Liver (tissue), 9 donors: Measurements from ENCODE around the gene WIPF1. TPM values are rescaled to one million over a fixed set of nuclear protein-coding genes. Genes with fewer than 3 reads are reported as not detected.

Experiments used
- DNase-seq: peaks from one replicate; pipeline ENCODE4 v3.0.0-alpha.2; 2017; ENCODE audit warnings: low spot score
- H3K27ac ChIP-seq, 2 donors: one replicate each; pipeline ENCODE4 v1.7.0; 2013; ENCODE audit warnings: inconsistent platforms in 2 of 2, low read length in 2 of 2, control low read depth in 1 of 2, low read depth in 1 of 2, mild to moderate bottlenecking in 1 of 2
- H3K27me3 ChIP-seq, 4 donors: one replicate each; pipeline versions ENCODE4 v1.6.1 to v1.7.0; 2013; ENCODE audit warnings: low read length in 3 of 4, inconsistent platforms in 1 of 4, mild to moderate bottlenecking in 1 of 4, moderate library complexity in 1 of 4; ENCODE audit not compliant: control insufficient read depth in 4 of 4, insufficient read depth in 4 of 4
- H3K36me3 ChIP-seq, 4 donors: one replicate each; pipeline versions ENCODE4 v1.6.1 to v1.7.0; 2013; ENCODE audit warnings: low read length in 3 of 4, mild to moderate bottlenecking in 3 of 4, low read depth in 1 of 4, moderate library complexity in 1 of 4; ENCODE audit not compliant: control insufficient read depth in 4 of 4, insufficient read depth in 3 of 4
- H3K4me1 ChIP-seq, 4 donors: one replicate each; pipeline versions ENCODE4 v1.6.1 to v1.7.0; 2013; ENCODE audit warnings: low read length in 3 of 4, mild to moderate bottlenecking in 3 of 4, moderate library complexity in 1 of 4; ENCODE audit not compliant: control insufficient read depth in 4 of 4, insufficient read depth in 4 of 4
- H3K4me3 ChIP-seq, 3 donors: one replicate each; pipeline versions ENCODE4 v1.6.1 to v1.7.0; 2013; ENCODE audit warnings: low read length in 3 of 3, control low read depth in 1 of 3, low read depth in 1 of 3, mild to moderate bottlenecking in 1 of 3
- H3K9ac ChIP-seq, 2 donors: one replicate each; pipeline ENCODE4 v1.7.0; 2013; ENCODE audit warnings: low read length in 2 of 2, mild to moderate bottlenecking in 2 of 2, moderate library complexity in 2 of 2, control low read depth in 1 of 2, low read depth in 1 of 2
- H3K9me3 ChIP-seq, 4 donors: one replicate each; pipeline versions ENCODE4 v1.6.1 to v1.7.0; 2013; ENCODE audit warnings: low read length in 3 of 4; ENCODE audit not compliant: control insufficient read depth in 4 of 4
- CTCF ChIP-seq: fragments of 150-350 bp; IDR thresholded peaks from 2 replicates; pipeline ENCODE4 v1.5.1; 2017; ENCODE audit warnings: improper control_type of control experiment, low read depth, low read length; ENCODE audit not compliant: missing input control
- EGR1 ChIP-seq, 2 donors: IDR thresholded peaks; 2 replicates each; pipeline ENCODE4 v1.6.1; 2016 to 2018; ENCODE audit warnings: antibody characterized with exemption in 2 of 2, low read depth in 2 of 2
- FOXA1 ChIP-seq: IDR thresholded peaks from 2 replicates; pipeline ENCODE4 v1.6.1; 2016; ENCODE audit warnings: antibody characterized with exemption
- FOXA2 ChIP-seq: IDR thresholded peaks from 2 replicates; pipeline ENCODE4 v1.6.1; 2016; ENCODE audit warnings: antibody characterized with exemption
- HNF4A ChIP-seq, 2 donors: conservative IDR thresholded peaks; 2 replicates each; pipeline ENCODE4 v1.6.1; 2016; ENCODE audit warnings: antibody characterized with exemption in 2 of 2, mild to moderate bottlenecking in 2 of 2
- HNF4G ChIP-seq: IDR thresholded peaks from 2 replicates; pipeline ENCODE4 v1.6.1; 2016; ENCODE audit warnings: antibody characterized with exemption
- MAX ChIP-seq: IDR thresholded peaks from 2 replicates; pipeline ENCODE4 v1.6.1; 2016; ENCODE audit warnings: antibody characterized with exemption
- RAD21 ChIP-seq, 2 donors: IDR thresholded peaks; 2 replicates each; pipeline ENCODE4 v1.6.1; 2016; ENCODE audit warnings: antibody characterized with exemption in 2 of 2, mild to moderate bottlenecking in 2 of 2
- REST ChIP-seq: IDR thresholded peaks from 2 replicates; pipeline ENCODE4 v1.6.1; 2016; ENCODE audit warnings: antibody characterized with exemption, mild to moderate bottlenecking
- RXRA ChIP-seq, 2 donors: IDR thresholded peaks; 2 replicates each; pipeline ENCODE4 v1.6.1; 2017 to 2018; ENCODE audit warnings: antibody characterized with exemption in 2 of 2, mild to moderate bottlenecking in 1 of 2
- SP1 ChIP-seq: IDR thresholded peaks from 2 replicates; pipeline ENCODE4 v1.6.1; 2018; ENCODE audit warnings: antibody characterized with exemption, mild to moderate bottlenecking
- ZBTB33 ChIP-seq: IDR thresholded peaks from 2 replicates; pipeline ENCODE4 v1.6.1; 2016; ENCODE audit warnings: antibody characterized with exemption
- WGBS: extraction: QIAGEN DNeasy Blood & Tissue Kit; methylation state at CpG from one replicate; pipeline ENCODE4 v1.1.7; 2013; 5-methylcytosine and 5-hydroxymethylcytosine counted together
- polyA plus RNA-seq, 2 donors: library from polyadenylated mRNA; stranded (reverse) in 1 of 2; unstranded in 1 of 2; fragments of 200-250 nt in 1 of 2; fragments of >200 nt in 1 of 2; fragmentation: Nextera tagmentation in 1 of 2; extraction: Ambion mirVana in 1 of 2; gene quantifications; one replicate each; pipeline versions ENCODE4 v1.2.1 to v1.2.3, GENCODE V29; 2013 to 2015
- total RNA-seq, 2 donors: library from RNA; depleted of rRNA; stranded (reverse); fragments of >200 nt; gene quantifications; one replicate each; pipeline ENCODE4 v1.2.3, GENCODE V29; 2014
- donor health status: healthy.
- donor health status: healthy.
- donor health status: healthy.
- donor health status: healthy.
- donor health status: healthy.

The WIPF1 gene
- total and polyA plus RNA-seq, 4 donors = 4.7 to 7.7 (median 6.3) TPM

DNA sequence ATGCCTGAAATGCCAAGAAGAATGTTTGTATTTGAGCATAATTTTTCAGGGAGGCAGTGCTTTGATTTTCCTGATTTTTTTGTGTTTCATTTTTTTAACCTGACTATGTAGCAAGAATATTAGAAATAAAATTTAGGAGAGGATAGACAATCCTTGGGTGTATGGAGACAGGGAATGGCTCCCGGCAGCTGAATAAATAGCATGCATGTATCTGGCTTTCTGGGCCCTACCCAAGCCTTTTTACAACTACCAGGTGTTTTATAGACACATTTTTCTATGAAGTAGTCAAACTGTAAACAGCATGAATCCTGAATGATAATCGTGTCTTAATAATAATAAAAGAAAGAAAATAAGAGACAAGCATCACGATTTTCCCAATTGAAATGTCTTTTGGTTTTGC is 52.4 kb downstream of the WIPF1 start (continued):
- TF ChIP-seq FOXA2 (no peak), HNF4G (no peak)

- no peaks in the 10 kb centered on the region for H3K4me1 ChIP-seq
- no peak for DNase-seq
- no peak overlapping the region for H3K9ac ChIP-seq
- H3K27ac ChIP-seq = no peak overlapping the region
- no peaks in the 10 kb centered on the region for H3K9me3 ChIP-seq
- H3K36me3 ChIP-seq = no peaks in the 10 kb centered on the region
- TF ChIP-seq FOXA1 = no peak
- no peak for TF ChIP-seq ZBTB33
- no peak for TF ChIP-seq FOXA2
- H3K4me3 ChIP-seq = no peak overlapping the region
- H3K27me3 ChIP-seq = no peaks in the 10 kb centered on the region
- 84% methylated on average over 5 of the region's 5 CpGs for WGBS
Measured at GRCh38 chr2:174544802-174545201, 52.8 kb downstream of the WIPF1 start.

GRCh38 chr2:174544156-174544555 is 53.4 kb downstream of the WIPF1 start:
- 77% methylated on average over 3 of the region's 3 CpGs for WGBS

GRCh38 chr2:174540893-174541292 is 56.7 kb downstream of the WIPF1 start:
- TF ChIP-seq REST (no peak), FOXA1 (no peak), EGR1 (IDR thresholded peaks at IDR 0.05; ENCODE audit: low read depth in 2 of 2) (no peak), SP1 (no peak), FOXA2 (no peak), HNF4A (conservative IDR thresholded peaks at IDR 0.05) (peak; percentile 14 to 25), MAX (no peak)
- Histone ChIP-seq H3K27me3 (no peaks in the 10 kb centered on the region), H3K4me3 (no peak overlapping the region), H3K4me1 (no peaks in the 10 kb centered on the region), H3K9ac (no peak overlapping the region), H3K27ac (no peak overlapping the region), H3K36me3 (no peaks in the 10 kb centered on the region), H3K9me3 (no peaks in the 10 kb centered on the region)
- DNase-seq = no peak
- WGBS = 68% methylated on average over 5 of the region's 5 CpGs

More at GRCh38 chr2:174544156-174544555, 53.4 kb downstream of the WIPF1 start:
- Histone ChIP-seq H3K9ac (no peak overlapping the region), H3K27me3 (no peaks in the 10 kb centered on the region), H3K9me3 (no peaks in the 10 kb centered on the region), H3K4me3 (no peak overlapping the region), H3K27ac (no peak overlapping the region), H3K4me1 (no peaks in the 10 kb centered on the region), H3K36me3 (no peaks in the 10 kb centered on the region)
- no peak for DNase-seq
- TF ChIP-seq HNF4G = no peak
- no peak for TF ChIP-seq EGR1 (IDR thresholded peaks at IDR 0.05; ENCODE audit: low read depth in 2 of 2)
- TF ChIP-seq RXRA (IDR thresholded peaks at IDR 0.05) = no peak
- TF ChIP-seq RAD21 (IDR thresholded peaks at IDR 0.05) = no peak
- TF ChIP-seq CTCF = no peak
